ENCODE measurements around the gene HNRNPL. TPM values are rescaled to one million over a fixed set of nuclear protein-coding genes. Genes with fewer than 3 reads are reported as not detected.
"Not testable (repeated sequence)": the region's sequence is repeated elsewhere in the genome, so short reads cannot be mapped to it uniquely, and the experiment has no call there.

Gene HNRNPL
- total RNA-seq, 1 donor from 2014 or later, result 171 TPM

DNA sequence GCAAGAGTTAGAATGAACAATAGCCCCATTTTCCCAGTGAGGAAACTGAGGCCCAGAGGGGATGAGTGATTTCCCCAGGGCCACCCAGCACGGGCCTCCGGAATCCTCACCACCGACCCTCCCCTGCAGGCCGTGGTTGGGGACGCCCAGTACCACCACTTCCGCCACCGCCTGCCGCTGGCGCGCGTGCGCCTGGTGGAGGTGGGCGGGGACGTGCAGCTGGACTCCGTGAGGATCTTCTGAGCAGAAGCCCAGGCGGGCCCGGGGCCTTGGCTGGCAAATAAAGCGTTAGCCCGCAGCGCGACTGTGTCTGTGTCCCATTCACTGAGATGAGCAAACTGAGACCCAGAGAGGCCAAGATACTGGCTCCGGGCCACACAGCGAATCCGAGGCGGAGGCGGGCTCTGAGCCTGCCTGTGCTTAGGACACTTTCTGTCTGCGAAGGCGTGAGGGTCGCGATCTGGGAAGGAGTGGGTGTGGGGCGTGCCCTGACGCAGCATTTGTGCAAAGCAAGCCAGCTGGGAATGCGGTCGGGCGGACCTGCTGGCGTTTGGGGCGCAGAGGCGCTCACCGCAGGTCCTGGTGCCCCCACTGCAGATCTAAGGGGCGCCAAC is 58.2 kb downstream of the HNRNPL start:
- peak; percentile 96 for ATAC-seq
- DNase-seq; intact Hi-C loops (cut with micrococcal nuclease): not testable (repeated sequence)

GRCh38 chr19:38790507-38791403 is 59.0 kb downstream of the HNRNPL start:
- intact Hi-C loops (cut with micrococcal nuclease); DNase-seq: not testable (repeated sequence)
- ATAC-seq, result peak; percentile 2

GRCh38 chr19:38788478-38789243 is 61.1 kb downstream of the HNRNPL start, which contains the start of gene LGALS7B:
LGALS7B (plus strand) TSS chr19:38789200; CDS start chr19:38789227, 27 bp downstream.
- DNase-seq (no peak), ATAC-seq (no peak)
- intact Hi-C loops (cut with micrococcal nuclease), result no loop called here

DNA sequence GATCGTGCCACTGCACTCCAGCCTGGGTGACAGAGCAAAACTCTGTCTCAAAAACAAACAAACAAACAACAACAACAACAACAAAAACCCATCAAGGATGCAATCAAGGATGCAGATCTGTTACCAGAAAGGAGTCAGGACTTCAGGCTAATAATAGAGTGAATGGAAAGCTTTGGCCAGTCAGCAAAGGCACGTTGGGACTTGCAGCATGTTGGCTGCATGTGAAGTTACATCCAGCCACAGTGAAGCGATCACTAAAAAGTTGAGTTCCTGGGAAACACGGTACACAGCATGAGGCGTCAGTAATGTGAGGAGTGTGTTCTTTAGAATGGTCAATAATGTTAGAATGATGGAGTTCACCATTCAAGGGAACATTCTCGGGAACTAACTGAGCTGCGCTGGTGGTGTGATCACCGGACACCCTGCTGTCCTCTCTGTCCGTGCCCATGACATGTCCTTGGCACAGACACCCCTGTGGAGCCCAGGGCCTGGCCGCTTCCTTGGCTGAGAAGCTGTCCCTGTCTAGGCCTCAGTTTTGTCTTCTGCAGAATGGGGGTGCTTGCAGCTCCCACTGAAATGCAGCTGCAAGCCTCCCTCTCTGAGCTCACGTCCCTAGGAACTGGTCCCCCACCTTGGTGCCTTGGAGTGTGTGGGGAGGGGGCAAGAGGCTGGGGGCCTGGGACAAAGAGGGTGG is 63.1 kb downstream of the HNRNPL start:
- intact Hi-C loops (cut with micrococcal nuclease), result no loop called here
- no peak for ATAC-seq

More for the DNA sequence above, 63.1 kb downstream of the HNRNPL start:
- no peak for DNase-seq

Other genes with a start within 250 kb of the HNRNPL start
- gene MAP4K1, start 232.0 kb downstream of the HNRNPL start, total RNA-seq, result 1.8 TPM
- gene EIF3K, start 230.8 kb downstream of the HNRNPL start, total RNA-seq, result 674 TPM
- gene ACTN4, start 202.3 kb downstream of the HNRNPL start, total RNA-seq, result 131 TPM
- gene CAPN12, start 105.5 kb downstream of the HNRNPL start, total RNA-seq, result not detected
- gene LGALS7, start 76.5 kb downstream of the HNRNPL start, total RNA-seq, result not detected
- not detected for gene LGALS7B, start 60.8 kb downstream of the HNRNPL start, total RNA-seq
- 0.47 TPM for gene LGALS4, start 37.0 kb downstream of the HNRNPL start, total RNA-seq
- gene ECH1, start 18.2 kb downstream of the HNRNPL start, total RNA-seq, result 1,171 TPM
- 4.5 TPM for gene RINL, start 28.3 kb upstream of the HNRNPL start, total RNA-seq
- gene SIRT2, start 49.6 kb upstream of the HNRNPL start, total RNA-seq, result 94.4 TPM
- gene NFKBIB, start 50.0 kb upstream of the HNRNPL start, total RNA-seq, result 14.5 TPM
- not detected for gene CCER2, start 62.2 kb upstream of the HNRNPL start, total RNA-seq
- 13.2 TPM for gene SARS2, start 80.8 kb upstream of the HNRNPL start, total RNA-seq
- gene MRPS12, start 81.0 kb upstream of the HNRNPL start, total RNA-seq, result 71.9 TPM
- gene FBXO17, start 125.8 kb upstream of the HNRNPL start, total RNA-seq, result 1.7 TPM
- 9.7 TPM for gene FBXO27, start 182.6 kb upstream of the HNRNPL start, total RNA-seq
- not detected for gene ACP7, start 234.4 kb upstream of the HNRNPL start, total RNA-seq

All from left ventricle myocardium superior (tissue), 1 donor.